Measurements from ENCODE around the gene PRKCH.

DNA sequence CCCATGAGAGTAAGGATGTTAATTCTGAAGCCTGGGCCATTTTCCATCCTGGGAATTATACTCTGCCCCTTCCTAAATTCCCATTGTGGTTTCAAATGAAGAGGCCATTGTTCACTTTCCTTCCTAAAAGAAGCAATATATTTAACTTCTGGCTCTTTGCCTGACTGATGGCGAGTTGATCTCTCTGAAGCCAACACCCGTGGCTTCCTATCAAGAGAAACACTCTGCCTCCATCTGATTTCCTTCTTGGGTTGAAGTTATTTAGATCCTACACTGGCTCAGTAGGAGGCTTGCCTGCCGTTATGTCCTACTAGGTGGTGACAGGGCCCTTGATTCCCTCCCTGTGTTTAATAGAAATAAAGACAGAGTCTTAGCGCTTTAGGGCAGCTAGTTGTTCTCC is 97.4 kb downstream of the PRKCH start:
- TF ChIP-seq EZH2phosphoT487 (IDR thresholded peaks at IDR 0.05; ENCODE audit: borderline replicate concordance, low read length), result no peak
- TF ChIP-seq, protein P1, sequence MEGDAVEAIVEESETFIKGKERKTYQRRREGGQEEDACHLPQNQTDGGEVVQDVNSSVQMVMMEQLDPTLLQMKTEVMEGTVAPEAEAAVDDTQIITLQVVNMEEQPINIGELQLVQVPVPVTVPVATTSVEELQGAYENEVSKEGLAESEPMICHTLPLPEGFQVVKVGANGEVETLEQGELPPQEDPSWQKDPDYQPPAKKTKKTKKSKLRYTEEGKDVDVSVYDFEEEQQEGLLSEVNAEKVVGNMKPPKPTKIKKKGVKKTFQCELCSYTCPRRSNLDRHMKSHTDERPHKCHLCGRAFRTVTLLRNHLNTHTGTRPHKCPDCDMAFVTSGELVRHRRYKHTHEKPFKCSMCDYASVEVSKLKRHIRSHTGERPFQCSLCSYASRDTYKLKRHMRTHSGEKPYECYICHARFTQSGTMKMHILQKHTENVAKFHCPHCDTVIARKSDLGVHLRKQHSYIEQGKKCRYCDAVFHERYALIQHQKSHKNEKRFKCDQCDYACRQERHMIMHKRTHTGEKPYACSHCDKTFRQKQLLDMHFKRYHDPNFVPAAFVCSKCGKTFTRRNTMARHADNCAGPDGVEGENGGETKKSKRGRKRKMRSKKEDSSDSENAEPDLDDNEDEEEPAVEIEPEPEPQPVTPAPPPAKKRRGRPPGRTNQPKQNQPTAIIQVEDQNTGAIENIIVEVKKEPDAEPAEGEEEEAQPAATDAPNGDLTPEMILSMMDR (conservative IDR thresholded peaks at IDR 0.05; ENCODE audit: low read depth, low read length), result no peak
- TF ChIP-seq EZH2 (IDR thresholded peaks at IDR 0.05; ENCODE audit: low read length, unreplicated experiment), result no peak
